ENCODE data around the gene TRIM34. TPM values are rescaled to one million over a fixed set of nuclear protein-coding genes. Genes with fewer than 3 reads are reported as not detected.
"Not testable (repeated sequence)": the region's sequence is repeated elsewhere in the genome, so short reads cannot be mapped to it uniquely, and the experiment has no call there.

TRIM34 gene
- total RNA-seq, 2 experiments from 2014 or later = 10.4 to 11.8 TPM

- ChIA-PET CTCF (no interaction called here), POLR2A (no interaction called here)
- Mint-ChIP-seq H3K4me1 (no peaks in the 10 kb centered on the region), H3K27me3 (no peaks in the 10 kb centered on the region), H3K27ac (no peak overlapping the region), H3K9me3 (ENCODE audit: low read depth) (peaks cover 2% of the 10 kb centered on the region), H3K4me3 (no peak overlapping the region), H3K36me3 (ENCODE audit: low read depth) (peaks cover 11% of the 10 kb centered on the region)
- DNase-seq (no peak), ATAC-seq (no peak)
- intact Hi-C loops (cut with DNase I, micrococcal nuclease) = no loop called here
These were observed 38.7 kb downstream of the TRIM34 start for GRCh38 chr11:5663511-5663910.

GRCh38 chr11:5665051-5665570 is 40.3 kb downstream of the TRIM34 start:
- CTCF ChIA-PET = no interaction called here

GRCh38 chr11:5665746-5666401 is 41.1 kb downstream of the TRIM34 start:
- Mint-ChIP-seq H3K27me3 (no peaks in the 10 kb centered on the region), H3K36me3 (ENCODE audit: low read depth) (peaks cover 22% of the 10 kb centered on the region), H3K4me3 (no peak overlapping the region), H3K9me3 (ENCODE audit: low read depth) (no peaks in the 10 kb centered on the region), H3K4me1 (no peaks in the 10 kb centered on the region), H3K27ac (no peak overlapping the region)
- POLR2A ChIA-PET = no interaction called here
- DNase-seq (no peak), ATAC-seq (no peak)
- intact Hi-C loops (cut with DNase I, micrococcal nuclease) = no loop called here
- CTCF ChIA-PET = no interaction called here

More at GRCh38 chr11:5665051-5665570, 40.3 kb downstream of the TRIM34 start:
- POLR2A ChIA-PET = no interaction called here
- DNase-seq (no peak), ATAC-seq (no peak)
- Mint-ChIP-seq H3K4me1 (no peaks in the 10 kb centered on the region), H3K4me3 (no peak overlapping the region), H3K27me3 (no peaks in the 10 kb centered on the region), H3K36me3 (ENCODE audit: low read depth) (peaks cover 18% of the 10 kb centered on the region), H3K27ac (no peak overlapping the region), H3K9me3 (ENCODE audit: low read depth) (no peaks in the 10 kb centered on the region)
- intact Hi-C loops (cut with DNase I, micrococcal nuclease) = no loop called here

- CTCF ChIA-PET = no interaction called here
- H3K27ac Mint-ChIP-seq = no peak overlapping the region
These were observed 41.6 kb downstream of the TRIM34 start for GRCh38 chr11:5666402-5666793.

GRCh38 chr11:5671831-5672230 is 47.0 kb downstream of the TRIM34 start:
- intact Hi-C loops (cut with DNase I, micrococcal nuclease) = no loop called here
- POLR2A ChIA-PET = interaction anchor here (0.7 kb wide), 1 partner anchor 24 kb away, joined by 4 read pairs; no protein-coding TSS in a partner anchor
- Mint-ChIP-seq H3K27me3 (no peaks in the 10 kb centered on the region), H3K9me3 (ENCODE audit: low read depth) (no peaks in the 10 kb centered on the region), H3K27ac (no peak overlapping the region), H3K36me3 (ENCODE audit: low read depth) (peaks cover 26% of the 10 kb centered on the region), H3K4me1 (peaks cover 9% of the 10 kb centered on the region), H3K4me3 (no peak overlapping the region)
- DNase-seq = no peak
- CTCF ChIA-PET = no interaction called here
- no peak for ATAC-seq

More at GRCh38 chr11:5666402-5666793, 41.6 kb downstream of the TRIM34 start:
- DNase-seq = no peak
- no peak for ATAC-seq
- H3K36me3 Mint-ChIP-seq (ENCODE audit: low read depth) = peaks cover 22% of the 10 kb centered on the region
- H3K4me1 Mint-ChIP-seq = no peaks in the 10 kb centered on the region
- POLR2A ChIA-PET = no interaction called here
- H3K4me3 Mint-ChIP-seq = no peak overlapping the region
- no peaks in the 10 kb centered on the region for H3K27me3 Mint-ChIP-seq
- intact Hi-C loops (cut with DNase I, micrococcal nuclease) = no loop called here
- H3K9me3 Mint-ChIP-seq (ENCODE audit: low read depth) = no peaks in the 10 kb centered on the region

GRCh38 chr11:5674391-5674790 is 49.6 kb downstream of the TRIM34 start:
- no peaks in the 10 kb centered on the region for H3K9me3 Mint-ChIP-seq (ENCODE audit: low read depth)
- no peak overlapping the region for H3K4me3 Mint-ChIP-seq
- no peak for ATAC-seq
- ChIA-PET CTCF (no interaction called here), POLR2A (interaction anchor here (0.6 kb wide), 1 partner anchor 716 kb away, joined by 3 read pairs; the partner anchor contains the start of gene SMPD1)
- no peak overlapping the region for H3K27ac Mint-ChIP-seq
- no peak for DNase-seq
- intact Hi-C loops (cut with DNase I, micrococcal nuclease) = no loop called here
- H3K4me1 Mint-ChIP-seq = peaks cover 20% of the 10 kb centered on the region
- H3K36me3 Mint-ChIP-seq (ENCODE audit: low read depth) = peaks cover 35% of the 10 kb centered on the region
- no peaks in the 10 kb centered on the region for H3K27me3 Mint-ChIP-seq

- ChIA-PET CTCF (interaction anchor here (1.3 kb wide), 1 partner anchor 11 kb away, joined by 3 read pairs; no protein-coding TSS in a partner anchor), POLR2A (no interaction called here)
- peaks cover 35% of the 10 kb centered on the region for H3K36me3 Mint-ChIP-seq (ENCODE audit: low read depth)
- intact Hi-C loops (cut with DNase I, micrococcal nuclease) = loop anchor here (10.0 kb wide), 4 partner anchors 555 to 1055 kb away; partner anchors contain the start of genes CNGA4 (in 1 of the 2), FHIP1B (in 1 of the 2), SMPD1 (in 1 of the 2) and TAF10 (in 1 of the 2)
- H3K9me3 Mint-ChIP-seq (ENCODE audit: low read depth) = peaks cover 2% of the 10 kb centered on the region
- H3K27ac Mint-ChIP-seq = no peak overlapping the region
- ATAC-seq (no peak), DNase-seq (no peak)
- H3K27me3 Mint-ChIP-seq = no peaks in the 10 kb centered on the region
- peaks cover 25% of the 10 kb centered on the region for H3K4me1 Mint-ChIP-seq
- no peak overlapping the region for H3K4me3 Mint-ChIP-seq
These were observed 55.0 kb downstream of the TRIM34 start for GRCh38 chr11:5679811-5680210.

- DNase-seq; ATAC-seq; H3K27ac Mint-ChIP-seq; CTCF ChIA-PET; H3K4me3 Mint-ChIP-seq; H3K27me3 Mint-ChIP-seq; H3K9me3 Mint-ChIP-seq (ENCODE audit: low read depth): not testable (repeated sequence)
- H3K36me3 Mint-ChIP-seq (ENCODE audit: low read depth) = peaks cover 21% of the 10 kb centered on the region
- POLR2A ChIA-PET = interaction anchor here (0.7 kb wide), 1 partner anchor 75 kb away, joined by 3 read pairs; no protein-coding TSS in a partner anchor
- H3K4me1 Mint-ChIP-seq = peaks cover 39% of the 10 kb centered on the region
- intact Hi-C loops (cut with DNase I, micrococcal nuclease) = loop anchor here (10.0 kb wide), 4 partner anchors 552 to 1052 kb away; partner anchors contain the start of genes CNGA4 (in 1 of the 2), FHIP1B (in 1 of the 2), SMPD1 (in 1 of the 2) and TAF10 (in 1 of the 2)
These were observed 58.2 kb downstream of the TRIM34 start for GRCh38 chr11:5682890-5683441.

GRCh38 chr11:5683620-5684019 is 58.8 kb downstream of the TRIM34 start:
- H3K27me3 Mint-ChIP-seq; ATAC-seq; H3K9me3 Mint-ChIP-seq (ENCODE audit: low read depth): not testable (repeated sequence)
- Mint-ChIP-seq H3K4me1 (peaks cover 42% of the 10 kb centered on the region), H3K4me3 (peak overlapping the region; percentile 84), H3K36me3 (ENCODE audit: low read depth) (peaks cover 15% of the 10 kb centered on the region), H3K27ac (peak overlapping the region; percentile 93)
- CTCF ChIA-PET = interaction anchor here (0.8 to 1.8 kb wide), 3 partner anchors 13 to 105 kb away, joined by 3 to 4 read pairs (median 4); no protein-coding TSS in a partner anchor
- intact Hi-C loops (cut with DNase I, micrococcal nuclease) = loop anchor here (1.0 to 10.0 kb wide), 8 partner anchors 17 to 1051 kb away; partner anchors contain the start of genes FHIP1B (in 2 of the 2), OR52N2 (in 2 of the 2), CNGA4 (in 1 of the 2) and SMPD1 (in 1 of the 2)
- POLR2A ChIA-PET = interaction anchor here (0.7 kb wide), 1 partner anchor 75 kb away, joined by 3 read pairs; no protein-coding TSS in a partner anchor
- DNase-seq = peak; percentile 66

- DNase-seq = no peak
- no peak for ATAC-seq
- peak overlapping the region; percentile 93 for H3K27ac Mint-ChIP-seq
These were observed 59.3 kb downstream of the TRIM34 start for GRCh38 chr11:5684036-5684645.

More at GRCh38 chr11:5684036-5684645, 59.3 kb downstream of the TRIM34 start:
- Mint-ChIP-seq H3K27me3 (no peaks in the 10 kb centered on the region), H3K4me1 (peaks cover 42% of the 10 kb centered on the region), H3K9me3 (ENCODE audit: low read depth) (peaks cover 2% of the 10 kb centered on the region), H3K36me3 (ENCODE audit: low read depth) (peaks cover 10% of the 10 kb centered on the region), H3K4me3 (peak overlapping the region; percentile 84)
- POLR2A ChIA-PET = interaction anchor here (0.6 to 0.7 kb wide), 2 partner anchors 74 to 82 kb away, joined by 3 to 4 read pairs; no protein-coding TSS in a partner anchor
- intact Hi-C loops (cut with DNase I, micrococcal nuclease) = loop anchor here (1.0 to 10.0 kb wide), 8 partner anchors 17 to 1051 kb away; partner anchors contain the start of genes FHIP1B (in 2 of the 2), OR52N2 (in 2 of the 2), CNGA4 (in 1 of the 2) and SMPD1 (in 1 of the 2)
- CTCF ChIA-PET = interaction anchor here (0.7 to 2.2 kb wide), 10 partner anchors 13 to 126 kb away, joined by 3 to 10 read pairs (median 4); no protein-coding TSS in a partner anchor
